Right ventricle myocardium superior (tissue), 1 donor: Measurements from ENCODE around the gene AAR2. TPM values are rescaled to one million over a fixed set of nuclear protein-coding genes. Genes with fewer than 3 reads are reported as not detected.

Source experiments
- ATAC-seq: fragments of 200-7000 bp; cut with Tn5 transposase; one replicate; pipeline ENCODE4 v1.9.1; 2020; ENCODE audit warnings: mild to moderate bottlenecking; ENCODE audit not compliant: poor library complexity
- DNase-seq: peaks from one replicate; pipeline ENCODE4 v3.0.0-alpha.2; 2020
- intact Hi-C: fragments of 100-400 bp; cut with DNase I; formaldehyde crosslinking; loops from one replicate; pipeline ENCODE4 v1.11.2; 2022
- total RNA-seq: library from RNA; stranded (reverse); fragmentation: NEBNext Ultra II Directional; extraction: Animal tissue kit (Norgen Biotek cat#: 25700); gene quantifications from one replicate; pipeline ENCODE4 v1.2.1, GENCODE V29; 2021
- donor health status: DM: no; HTN: yes; CAD: no; lungs with severe emphysema.

Gene AAR2
- total RNA-seq, 1 donor from 2014 or later = 12.7 TPM

GRCh38 chr20:36248836-36249235 lies 12.6 kb downstream of the AAR2 start:
- intact Hi-C loops = no loop called here
- DNase-seq (no peak), ATAC-seq (no peak)

DNA sequence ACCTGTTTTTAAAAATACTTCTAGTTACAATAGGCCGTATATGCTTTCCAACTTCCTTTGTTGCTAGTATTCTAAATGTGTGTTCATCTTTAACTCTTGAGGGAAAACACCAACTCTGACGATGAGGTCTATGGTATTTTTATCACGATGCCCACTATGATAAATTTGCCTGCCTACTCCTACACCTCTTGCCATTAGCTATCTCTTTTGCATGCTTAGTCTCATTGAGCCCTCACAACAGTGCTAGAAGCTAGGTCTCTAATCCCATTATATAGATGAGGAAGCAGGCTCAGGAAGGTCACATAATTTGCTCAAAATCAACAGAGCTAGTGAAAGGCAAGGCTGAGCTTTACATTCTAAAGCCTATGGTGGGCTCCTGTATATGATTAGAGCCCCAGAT lies 13.2 kb downstream of the AAR2 start:
- ATAC-seq (no peak), DNase-seq (no peak)
- intact Hi-C loops = no loop called here

DNA sequence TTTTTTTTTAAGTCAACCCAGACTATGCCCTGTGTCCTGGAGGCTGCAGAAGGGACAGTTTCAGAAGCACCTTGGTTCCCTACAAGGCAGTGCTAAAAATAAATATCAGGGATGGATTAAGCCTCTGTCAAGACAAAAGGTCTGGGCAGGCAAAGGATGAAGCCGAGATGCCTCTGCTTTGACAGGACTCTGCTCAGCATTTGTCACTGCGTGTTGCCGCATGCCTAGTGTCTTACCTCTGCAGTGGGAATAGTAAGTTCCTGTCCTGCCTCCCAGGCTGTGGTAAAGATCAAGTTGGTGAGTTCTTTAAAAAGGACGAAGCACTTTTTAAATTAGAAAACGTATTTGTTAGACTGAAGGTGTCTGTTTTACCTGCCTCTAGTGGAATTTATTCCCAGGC lies 15.1 kb downstream of the AAR2 start:
- ATAC-seq = no peak
- intact Hi-C loops = no loop called here

GRCh38 chr20:36252511-36252910 lies 16.2 kb downstream of the AAR2 start:
- intact Hi-C loops = no loop called here
- no peak for ATAC-seq

More for the DNA sequence above, 15.1 kb downstream of the AAR2 start:
- DNase-seq = no peak

GRCh38 chr20:36253036-36253435 lies 16.8 kb downstream of the AAR2 start:
- ATAC-seq (no peak), DNase-seq (no peak)
- intact Hi-C loops = no loop called here

More at GRCh38 chr20:36252511-36252910, 16.2 kb downstream of the AAR2 start:
- no peak for DNase-seq

- intact Hi-C loops = no loop called here
- ATAC-seq (no peak), DNase-seq (no peak)
Measured at GRCh38 chr20:36254076-36254475, 17.8 kb downstream of the AAR2 start.

DNA sequence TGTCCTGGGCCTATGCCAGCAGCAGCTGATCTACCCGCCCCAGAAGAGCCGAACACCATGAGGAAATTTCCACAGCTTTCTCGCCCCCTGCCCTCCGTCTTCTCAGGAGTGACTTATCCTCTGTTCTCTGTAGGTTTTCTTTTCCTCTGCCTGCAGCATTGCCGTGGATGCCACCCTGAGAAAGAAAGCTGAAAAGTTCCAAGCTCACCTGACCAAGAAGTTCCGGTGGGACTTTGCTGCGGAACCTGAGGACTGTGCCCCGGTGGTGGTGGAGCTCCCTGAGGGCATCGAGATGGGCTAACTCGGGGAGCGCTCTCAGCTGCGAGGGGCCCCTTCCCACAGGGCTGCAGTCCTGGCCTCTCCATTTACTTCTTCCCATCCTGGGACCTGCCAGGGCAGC lies 19.2 kb downstream of the AAR2 start:
- intact Hi-C loops = no loop called here

GRCh38 chr20:36259177-36260061 lies 23.1 kb downstream of the AAR2 start:
- no peak for ATAC-seq
- no peak for DNase-seq
- intact Hi-C loops = no loop called here

More for the DNA sequence above, 19.2 kb downstream of the AAR2 start:
- ATAC-seq = no peak
- no peak for DNase-seq

GRCh38 chr20:36260316-36260715 lies 24.0 kb downstream of the AAR2 start:
- intact Hi-C loops = no loop called here
- ATAC-seq (no peak), DNase-seq (no peak)

GRCh38 chr20:36261389-36262105 lies 25.3 kb downstream of the AAR2 start:
- DNase-seq (no peak), ATAC-seq (no peak)
- intact Hi-C loops = no loop called here

DNA sequence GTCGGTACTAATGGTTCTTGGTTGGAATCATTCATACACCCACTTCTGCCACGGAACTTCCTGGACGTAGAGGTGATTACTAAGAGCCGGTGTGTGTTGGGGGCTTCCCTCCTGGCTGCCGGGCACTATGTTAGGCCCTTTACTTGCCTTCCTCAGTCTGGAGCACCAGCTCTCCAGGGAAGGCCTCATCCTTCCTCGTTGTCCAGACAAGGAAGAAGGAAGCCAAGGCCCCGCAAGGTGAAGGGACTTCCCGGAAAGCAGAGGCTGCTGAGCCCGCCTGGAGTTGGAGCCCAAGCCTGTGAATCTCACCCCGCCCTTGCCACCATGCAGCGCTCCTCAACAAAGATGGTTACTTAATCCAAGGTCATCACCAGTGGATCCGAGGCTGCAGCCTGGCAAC lies 26.2 kb downstream of the AAR2 start:
- DNase-seq (no peak), ATAC-seq (no peak)
- intact Hi-C loops = no loop called here

- DNase-seq = no peak
- no peak for ATAC-seq
- intact Hi-C loops = no loop called here
Measured at GRCh38 chr20:36264426-36265246, 28.4 kb downstream of the AAR2 start.

DNA sequence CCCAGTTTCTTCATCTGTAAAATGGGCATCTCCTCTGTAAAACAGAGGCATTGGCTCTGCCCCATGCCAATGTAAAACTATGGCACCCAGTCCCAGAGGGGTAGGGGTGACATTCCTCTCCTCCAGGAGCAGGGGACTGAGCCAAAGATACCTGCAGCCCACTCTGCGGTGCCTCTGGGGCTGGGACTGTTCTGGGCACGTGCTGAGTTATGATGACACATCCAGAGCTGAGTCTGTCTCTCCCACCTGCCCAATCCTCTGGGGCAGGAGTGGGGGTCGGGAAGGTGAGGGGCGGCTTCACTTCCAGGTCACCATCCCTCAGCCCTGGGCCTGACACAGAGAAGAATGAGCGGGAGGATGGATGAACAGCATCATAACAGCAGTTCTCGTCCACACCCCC lies 29.9 kb downstream of the AAR2 start:
- DNase-seq (no peak), ATAC-seq (no peak)
- intact Hi-C loops = no loop called here

DNA sequence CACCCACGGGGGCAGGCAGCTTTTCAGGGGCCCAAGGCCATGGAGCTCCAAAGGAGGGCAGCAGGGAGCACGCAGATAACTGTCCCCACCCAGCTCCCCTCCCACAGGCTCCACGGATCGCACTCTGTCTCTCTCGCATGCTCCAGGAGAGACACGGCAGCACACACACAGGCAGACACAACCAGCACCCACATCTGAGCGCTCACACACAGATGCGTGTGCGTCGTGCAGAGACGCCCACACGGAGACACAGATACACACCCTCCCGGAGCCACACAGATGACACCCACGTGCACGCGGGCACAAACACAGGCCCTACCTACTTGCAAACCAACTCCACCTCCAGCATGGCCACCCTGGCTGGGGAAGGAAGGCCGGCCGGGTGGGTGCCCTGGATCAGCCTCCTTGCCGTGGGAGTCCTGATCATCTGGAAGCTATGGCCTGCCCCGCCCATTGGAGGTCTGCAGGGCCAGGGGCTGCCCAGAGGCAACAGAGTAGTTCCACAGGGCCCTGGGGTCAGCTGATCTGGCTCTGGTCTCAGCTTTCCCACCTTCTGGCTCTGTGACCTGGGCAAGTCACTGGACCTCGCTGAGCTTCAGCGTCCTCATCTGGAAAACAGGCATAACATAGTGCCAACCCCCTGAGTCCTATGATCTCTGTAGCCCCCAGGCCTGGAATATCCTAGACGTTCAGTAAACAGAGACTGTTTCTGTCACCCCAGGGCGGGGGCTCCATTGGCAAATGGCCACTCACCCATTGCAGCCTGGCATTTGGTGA lies 31.5 kb downstream of the AAR2 start:
- intact Hi-C loops = no loop called here
- ATAC-seq = no peak
- no peak for DNase-seq

- intact Hi-C loops = no loop called here
- DNase-seq (no peak), ATAC-seq (no peak)
Measured at GRCh38 chr20:36268440-36269342, 32.4 kb downstream of the AAR2 start.

GRCh38 chr20:36269507-36269906 lies 33.2 kb downstream of the AAR2 start:
- ATAC-seq (no peak), DNase-seq (no peak)
- intact Hi-C loops = no loop called here

GRCh38 chr20:36270744-36271638 lies 34.7 kb downstream of the AAR2 start:
- DNase-seq (no peak), ATAC-seq (no peak)
- intact Hi-C loops = no loop called here
